NCI-H2227 treated with DMSO at 0.1 percent for 48 hours (cell line): ENCODE measurements around the gene PHF21A.
A peak's percentile ranks its signal among the peaks of the same experiment; 100 is the strongest.
"Not testable (repeated sequence)": the region's sequence is repeated elsewhere in the genome, so short reads cannot be mapped to it uniquely, and the experiment has no call there.

Source experiments
- DNase-seq: peaks from one replicate; lab custom pipeline; 2025; lab: John Stamatoyannopoulos, UW

The PHF21A gene

GRCh38 chr11:46036009-46036408, 85.2 kb downstream of the PHF21A start:
- DNase-seq = no peak

DNA sequence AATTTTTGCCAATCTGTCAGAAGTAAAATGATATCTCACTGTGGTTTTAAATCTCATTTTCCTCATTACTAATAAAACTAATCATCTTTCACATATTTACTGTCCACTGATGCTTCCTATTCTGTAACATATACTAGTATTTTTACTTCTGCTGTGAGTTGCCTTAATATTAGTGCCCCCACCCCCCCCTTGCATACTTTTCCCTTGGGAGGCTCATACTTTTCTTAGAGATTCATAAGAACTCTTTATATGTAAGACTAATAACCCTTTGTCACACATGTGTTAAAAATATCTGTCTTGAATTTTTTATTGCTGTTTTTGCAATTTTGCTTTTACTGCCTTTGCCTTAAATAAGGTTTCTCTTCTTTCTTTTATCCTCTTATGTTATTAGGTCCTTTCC, 87.2 kb downstream of the PHF21A start:
- no peak for DNase-seq

DNA sequence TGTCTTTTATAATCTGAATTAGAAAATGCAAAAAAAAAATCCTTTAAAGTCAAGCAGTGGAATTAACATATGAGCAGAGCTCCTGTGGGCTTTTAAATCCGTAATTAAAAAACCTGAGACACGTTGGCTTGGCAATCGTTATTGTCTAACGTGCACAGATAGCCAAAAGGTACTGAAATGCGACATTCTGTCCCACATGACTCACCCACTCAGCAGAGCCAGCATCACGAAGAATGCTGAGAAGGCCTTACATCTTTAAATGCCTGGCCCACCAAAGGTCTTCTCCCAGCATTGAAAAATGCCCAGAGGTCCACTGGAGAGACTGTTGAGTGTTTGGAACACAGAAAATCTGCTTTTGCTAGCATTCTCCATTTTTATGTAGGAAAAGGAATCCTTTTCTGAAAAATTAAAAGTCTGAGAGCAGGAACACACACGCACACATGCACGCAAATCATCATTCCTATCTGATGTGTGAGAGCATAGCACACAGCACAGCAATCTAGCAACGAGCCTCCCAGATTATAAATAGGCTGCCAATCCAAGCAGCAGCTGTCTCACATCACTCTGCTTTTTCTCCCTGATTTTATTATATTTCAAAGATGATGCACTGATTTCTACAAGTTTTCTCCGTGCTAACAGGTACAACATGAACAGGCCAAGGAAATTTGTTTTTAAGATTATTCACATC, 94.5 kb downstream of the PHF21A start:
- no peak for DNase-seq

GRCh38 chr11:46020084-46020599, 101.1 kb downstream of the PHF21A start:
- no peak for DNase-seq

DNA sequence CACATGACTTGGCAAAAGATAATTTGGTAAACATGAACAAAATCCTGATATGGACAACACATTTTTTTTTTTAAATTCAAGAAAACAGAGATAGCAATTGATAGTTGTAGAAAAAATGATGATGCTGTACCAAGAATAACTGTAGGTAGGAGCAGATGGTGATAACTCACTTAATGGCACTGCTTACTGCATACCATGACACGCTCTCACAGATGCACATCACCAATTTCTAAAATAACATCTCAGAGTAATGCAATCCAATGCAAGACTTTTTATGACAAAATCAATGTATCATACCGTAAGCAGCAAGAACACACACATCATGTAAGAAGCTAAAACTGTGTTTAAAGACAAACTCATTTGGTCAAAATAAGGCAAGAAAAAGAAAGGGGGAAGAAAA, 102.6 kb downstream of the PHF21A start:
- no peak for DNase-seq

DNA sequence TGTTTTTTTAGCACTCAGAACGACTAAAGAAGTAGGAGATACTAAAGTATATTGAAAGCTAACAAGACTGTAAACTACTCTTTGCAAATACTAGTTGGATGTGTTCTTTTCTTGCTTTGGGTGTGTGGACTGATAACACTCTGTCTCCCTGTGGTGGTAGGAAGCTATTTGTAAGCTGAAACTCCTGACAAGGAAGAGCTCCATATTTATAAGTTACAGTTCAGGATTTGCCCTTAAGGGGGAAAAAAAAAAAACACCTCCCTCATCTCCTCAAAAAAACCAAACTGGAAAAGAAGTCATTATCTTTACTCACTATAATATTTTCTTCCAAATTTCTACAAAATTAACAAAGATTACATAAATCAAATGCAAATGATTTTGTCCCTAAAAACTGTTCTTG, 103.9 kb downstream of the PHF21A start:
- DNase-seq = no peak

DNA sequence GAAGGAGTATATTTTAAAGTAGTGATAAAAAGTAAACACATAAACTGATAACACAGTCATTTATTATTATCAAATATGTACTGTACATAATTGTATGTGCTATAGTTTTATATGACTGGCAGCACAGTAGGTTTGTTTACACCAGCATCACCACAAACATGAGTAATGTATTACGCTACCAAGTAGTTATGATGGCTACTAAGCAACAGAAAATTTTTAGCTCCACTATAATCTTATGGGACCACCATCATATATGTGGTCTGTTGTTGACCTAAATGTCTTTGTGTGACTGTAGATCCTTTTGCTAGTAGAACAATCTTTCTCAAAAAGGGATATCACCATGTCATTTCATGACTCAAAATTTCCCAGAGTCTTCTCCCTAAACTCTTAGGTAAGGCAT, 105.3 kb downstream of the PHF21A start:
- DNase-seq = no peak

DNA sequence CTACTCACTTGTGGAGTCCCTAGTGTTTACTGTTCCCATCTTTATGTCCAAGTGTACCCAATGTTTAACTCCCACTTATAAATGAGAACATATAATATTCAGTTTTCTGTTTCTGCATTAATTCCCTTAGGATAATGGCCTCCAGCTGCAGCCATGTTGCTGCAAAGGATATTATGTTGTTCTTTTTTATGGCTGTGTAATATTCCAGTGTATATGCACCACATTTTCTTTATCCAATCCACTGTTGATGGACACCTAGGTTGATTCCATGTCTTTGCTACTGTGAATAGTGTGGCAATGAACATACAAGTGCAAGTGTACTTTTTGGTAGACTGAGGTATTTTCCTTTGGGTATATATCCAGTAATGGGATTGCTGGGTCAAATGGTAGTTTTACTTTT, 107.1 kb downstream of the PHF21A start:
- DNase-seq = not testable (repeated sequence)

- DNase-seq = no peak
Observed at GRCh38 chr11:46012185-46012584, 109.1 kb downstream of the PHF21A start.

DNA sequence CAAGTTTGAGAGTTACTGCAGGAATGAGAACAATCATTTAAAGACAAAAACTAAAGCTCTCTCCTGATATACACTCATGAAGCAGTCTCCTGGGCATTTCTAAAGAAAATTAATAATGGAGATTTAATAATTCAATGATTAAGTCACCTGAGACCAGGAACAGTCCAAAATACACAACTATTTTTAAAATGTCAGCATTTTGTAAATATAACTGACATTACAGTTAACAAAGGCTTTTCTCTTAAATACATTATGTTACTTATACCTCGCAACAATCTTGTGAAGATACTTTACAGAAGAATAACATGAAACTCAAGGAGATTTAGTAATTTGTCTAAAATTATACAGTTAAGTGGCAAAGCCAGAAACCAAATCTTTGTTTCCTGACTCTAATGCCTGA, 111.2 kb downstream of the PHF21A start:
- DNase-seq = no peak

DNA sequence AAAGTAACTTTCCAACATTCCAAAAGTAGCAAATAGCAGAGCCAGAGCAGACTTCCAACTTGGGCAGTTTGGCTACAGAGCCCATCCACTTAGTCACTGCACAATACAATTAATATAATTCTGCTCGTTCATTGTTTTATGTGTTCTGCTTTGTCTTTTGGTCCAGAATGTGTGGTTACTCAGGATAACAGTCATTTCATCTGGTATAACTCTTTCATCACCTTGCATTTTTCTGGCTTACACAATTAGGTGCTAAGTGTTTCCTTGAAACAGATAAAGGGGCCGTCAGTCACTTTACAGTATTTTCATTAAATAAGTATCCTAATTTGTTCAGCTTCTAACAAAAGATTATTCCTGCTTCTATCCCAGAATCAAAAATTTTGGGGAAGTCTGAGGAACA, 111.6 kb downstream of the PHF21A start:
- DNase-seq = no peak

DNA sequence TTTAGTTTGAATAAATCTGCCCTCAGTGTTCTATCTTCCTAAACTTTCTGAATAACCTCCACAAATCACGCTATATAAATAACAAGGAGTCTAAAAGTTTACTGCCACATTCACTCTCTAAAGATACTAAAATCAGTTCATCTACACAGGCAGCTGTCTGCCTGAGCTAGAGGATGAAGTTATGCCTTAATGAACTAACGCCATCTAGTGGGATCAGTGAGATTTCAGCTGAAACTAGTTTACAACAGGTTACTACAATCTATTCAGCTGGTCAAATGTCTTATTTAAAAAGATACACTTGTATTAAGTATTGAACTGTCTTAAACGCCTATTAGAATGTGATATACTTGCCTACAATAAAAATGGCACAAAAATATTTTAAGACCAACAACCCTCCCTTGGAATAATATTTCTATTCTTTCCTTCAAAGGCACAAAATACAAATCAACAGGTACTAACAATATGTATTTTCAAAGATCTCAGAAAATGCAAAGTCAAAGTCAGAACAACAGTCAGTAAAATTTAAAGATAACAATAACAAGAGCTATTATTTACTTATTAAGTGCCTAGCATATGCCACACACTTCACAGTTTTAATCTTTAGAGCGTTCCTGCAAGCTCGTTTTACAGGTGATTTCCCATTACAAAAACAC, 114.7 kb downstream of the PHF21A start:
- peak; percentile 73 for DNase-seq

GRCh38 chr11:46003572-46003971, 117.7 kb downstream of the PHF21A start:
- DNase-seq = peak; percentile 14

DNA sequence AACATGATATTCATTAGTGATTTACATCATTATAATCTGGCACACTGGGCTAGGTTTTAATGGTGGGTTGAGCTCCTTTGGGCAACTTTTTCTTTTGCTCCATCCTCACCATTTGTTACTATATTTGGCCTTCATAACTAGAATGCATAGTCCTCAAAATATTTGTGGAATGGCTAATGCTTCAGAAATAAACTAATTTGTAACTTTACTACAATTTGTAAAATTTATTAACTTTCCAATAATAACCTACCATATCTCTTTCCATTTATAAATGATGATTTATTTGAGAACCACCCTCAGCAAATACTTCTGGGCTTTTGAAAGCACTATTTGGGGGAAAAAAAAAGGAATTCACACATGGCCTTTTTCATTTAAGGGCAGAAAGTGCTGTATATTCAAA, 119.1 kb downstream of the PHF21A start:
- DNase-seq = no peak

- no peak for DNase-seq
Observed at GRCh38 chr11:46001448-46001914, 119.8 kb downstream of the PHF21A start.

DNA sequence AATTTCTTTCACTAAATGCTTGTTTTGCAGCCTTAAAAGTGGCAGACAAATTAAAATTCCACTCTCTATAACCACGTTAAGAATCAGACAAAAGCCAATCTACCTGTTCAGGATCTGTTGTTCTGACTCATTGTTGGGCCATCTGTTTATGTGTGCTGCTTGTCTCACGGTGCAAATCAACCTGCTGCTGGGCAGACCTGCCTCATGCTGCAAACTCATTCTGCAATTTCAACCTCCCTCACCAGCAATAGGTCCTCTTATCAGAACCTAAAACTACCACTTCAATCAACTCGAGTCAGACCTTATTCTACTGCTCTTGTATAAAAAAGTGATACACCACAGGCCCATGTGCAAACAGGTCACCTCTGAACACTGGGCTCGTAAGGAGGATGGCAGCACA, 123.7 kb downstream of the PHF21A start:
- DNase-seq = peak; percentile 56

DNA sequence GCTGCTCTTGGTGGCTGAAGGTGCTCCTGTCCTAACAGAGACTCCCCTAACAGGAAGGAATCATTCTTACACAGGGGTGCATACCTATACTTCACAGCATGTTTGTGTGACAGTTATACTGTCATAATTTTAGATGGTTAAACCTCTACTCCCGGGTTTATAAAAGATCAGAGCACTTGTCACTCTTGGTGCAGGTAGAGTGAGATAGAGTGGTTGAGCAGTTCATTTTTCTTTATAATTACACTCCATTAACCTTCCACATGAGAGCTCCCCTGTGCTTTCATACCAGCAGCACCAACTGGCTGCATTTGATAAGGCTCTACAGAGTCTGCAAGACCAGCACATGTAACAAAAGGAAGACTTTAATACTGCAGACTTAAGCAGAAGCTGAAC, 125.9 kb downstream of the PHF21A start:
- DNase-seq = peak; percentile 31

DNA sequence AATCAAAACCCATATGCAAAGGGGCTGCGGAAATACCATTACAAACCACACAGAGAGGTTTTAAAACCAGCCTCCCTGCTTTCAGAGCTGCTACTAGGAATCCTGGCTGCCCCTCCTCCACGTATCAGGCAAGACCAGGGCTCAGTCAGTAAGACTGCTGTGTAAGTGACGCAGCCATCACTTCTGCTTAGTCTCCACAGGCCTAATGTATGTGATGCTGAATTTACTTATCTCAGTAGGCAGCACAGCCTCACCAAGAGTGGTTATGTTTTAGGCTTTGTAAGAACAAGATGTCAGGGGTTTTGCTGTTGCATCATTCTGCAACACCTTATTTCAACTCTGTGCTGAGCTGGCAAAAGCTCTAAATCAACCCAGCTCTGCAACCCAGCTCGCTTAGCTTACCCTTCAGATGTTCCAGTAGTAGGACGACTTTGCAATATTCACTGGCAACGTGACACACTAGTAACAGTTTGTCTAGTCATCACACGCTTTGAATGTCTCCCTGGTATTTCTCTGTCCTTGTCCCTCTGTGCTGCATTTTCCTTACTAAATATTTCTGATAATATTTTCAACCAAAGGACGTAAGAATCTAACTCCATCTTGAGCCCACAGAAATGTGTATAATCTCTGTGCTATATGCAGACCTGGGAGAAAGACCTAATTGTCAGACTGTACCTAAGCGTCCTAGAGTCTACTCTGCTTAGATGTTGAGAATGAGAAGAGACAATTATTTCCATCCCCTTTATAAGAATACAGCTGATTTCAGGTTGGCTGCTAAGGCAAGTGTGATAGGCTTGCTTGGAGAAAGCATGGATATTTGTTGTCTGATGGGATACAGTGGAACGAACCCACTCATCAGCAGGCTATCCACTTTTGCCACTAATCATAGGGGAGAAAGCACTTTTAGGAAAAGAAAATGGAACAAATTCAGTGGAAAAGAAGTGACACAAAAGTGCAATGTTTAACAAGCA, 126.6 kb downstream of the PHF21A start:
- peak; percentile 22 for DNase-seq

DNA sequence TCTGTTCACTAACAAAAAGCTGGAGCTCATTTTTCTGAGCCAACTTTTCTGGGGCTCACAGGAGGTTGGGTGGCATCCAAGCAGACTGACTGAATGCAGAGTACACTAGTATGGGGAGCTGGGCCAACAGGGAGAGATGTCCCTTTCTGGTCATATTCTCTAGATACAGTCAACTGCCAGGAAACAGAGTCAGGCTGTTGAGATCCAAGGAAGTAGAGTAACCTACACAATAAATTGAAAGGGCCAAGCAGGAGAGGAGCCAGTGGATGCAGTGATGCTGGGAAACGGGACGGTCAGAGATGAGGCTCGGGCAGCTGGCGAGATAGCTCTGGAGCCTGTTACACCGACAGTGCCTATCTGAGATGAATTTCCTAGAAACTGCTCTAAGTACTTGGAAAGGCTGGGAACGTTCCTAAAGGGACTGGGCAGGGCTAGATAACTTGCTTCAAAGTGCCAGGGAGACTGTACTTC, 127.7 kb downstream of the PHF21A start:
- DNase-seq = no peak

GRCh38 chr11:45988921-45989320, 132.3 kb downstream of the PHF21A start:
- no peak for DNase-seq

- DNase-seq = no peak
Observed at GRCh38 chr11:45985212-45985611, 136.0 kb downstream of the PHF21A start.

GRCh38 chr11:45984192-45984591, 137.1 kb downstream of the PHF21A start:
- no peak for DNase-seq
